PC-9 (cell line): ENCODE results near the gene STEAP1B.

ENCODE experiments used
- CTCF ChIP-seq: fragments of 200-600 bp; sonication (generic); conservative IDR thresholded peaks from 2 replicates; pipeline ENCODE4 v1.6.1; 2017; ENCODE audit warnings: mixed run types, antibody characterized with exemption, mild to moderate bottlenecking, moderate library complexity
- EZH2 ChIP-seq: fragments of 200-600 bp; sonication (generic); IDR thresholded peaks from 2 replicates; pipeline ENCODE4 v1.8.0; 2017; ENCODE audit warnings: antibody characterized with exemption, low read depth

- TF ChIP-seq CTCF (no peak), EZH2 (no peak)
Observed at GRCh38 chr7:22430457-22430856, 69.5 kb downstream of the STEAP1B start.
